Naive thymus-derived CD8-positive, alpha-beta T cell (primary cell): ENCODE measurements around the gene LARGE1. TPM values are rescaled to one million over a fixed set of nuclear protein-coding genes. Genes with fewer than 3 reads are reported as not detected.

Experiments used
- ATAC-seq, 2 donors: fragments of 150-1000 bp; cut with Tn5 transposase in 1 of 2; sonication (Bioruptor Pico), chemical (Tn5 transposase) in 1 of 2; 1 replicate in 1 of 2; 2 replicates in 1 of 2; pipeline ENCODE4 v1.10.0; 2021; ENCODE audit warnings: mild to moderate bottlenecking in 2 of 2, moderate library complexity in 2 of 2
- POLR2A ChIA-PET: fragments of 350-600 bp; sonication (Branson Sonifier 250); formaldehyde crosslinking; loops from one replicate; lab custom pipeline; 2021; ENCODE audit warnings: antibody characterized with exemption; lab: Charles Lee
- DNase-seq, 10 donors: peaks; one replicate each; pipeline versions ENCODE4 v3.0.0 to v3.0.0-alpha.2; 2020 to 2022
- H3K27ac Mint-ChIP-seq, 10 donors: one replicate each; pipeline ENCODE4 v1.8.0; 2020 to 2022; ENCODE audit warnings: mild to moderate bottlenecking in 10 of 10, mixed read lengths in 10 of 10, moderate library complexity in 4 of 10, inconsistent platforms in 1 of 10
- H3K27me3 Mint-ChIP-seq, 5 donors: one replicate each; pipeline ENCODE4 v1.8.0; 2021 to 2022; ENCODE audit warnings: mixed read lengths in 5 of 5
- H3K36me3 Mint-ChIP-seq, 3 donors: one replicate each; pipeline ENCODE4 v1.8.0; 2020 to 2022; ENCODE audit warnings: mixed read lengths in 3 of 3, mild to moderate bottlenecking in 2 of 3, inconsistent platforms in 1 of 3
- H3K4me1 Mint-ChIP-seq, 4 donors: one replicate each; pipeline ENCODE4 v1.8.0; 2021 to 2022; ENCODE audit warnings: mixed read lengths in 4 of 4
- H3K4me3 Mint-ChIP-seq, 10 donors: one replicate each; pipeline ENCODE4 v1.8.0; 2020 to 2022; ENCODE audit warnings: mild to moderate bottlenecking in 10 of 10, mixed read lengths in 10 of 10, moderate library complexity in 6 of 10, inconsistent platforms in 1 of 10
- H3K9me3 Mint-ChIP-seq, 9 donors: one replicate each; pipeline ENCODE4 v1.8.0; 2020 to 2022; ENCODE audit warnings: mixed read lengths in 9 of 9, mild to moderate bottlenecking in 3 of 9, inconsistent platforms in 1 of 9, moderate library complexity in 1 of 9
- polyA plus RNA-seq, 3 donors: library from polyadenylated mRNA; unstranded; fragments of 300-500 nt; fragmentation: Illumina TruSeq; gene quantifications; one replicate each; pipeline ENCODE4 v1.2.3, GENCODE V29; 2021
- total RNA-seq, 8 experiments: library from RNA in 2 of 8; stranded (reverse) in 2 of 8; gene quantifications; one replicate each; pipeline ENCODE4 v1.2.3 and lab custom pipeline; 2021 to 2026

The LARGE1 gene
- total and polyA plus RNA-seq, 5 experiments from 2014 or later: 0.07 to 3.0 (median 2.6) TPM; not detected in 2

DNA sequence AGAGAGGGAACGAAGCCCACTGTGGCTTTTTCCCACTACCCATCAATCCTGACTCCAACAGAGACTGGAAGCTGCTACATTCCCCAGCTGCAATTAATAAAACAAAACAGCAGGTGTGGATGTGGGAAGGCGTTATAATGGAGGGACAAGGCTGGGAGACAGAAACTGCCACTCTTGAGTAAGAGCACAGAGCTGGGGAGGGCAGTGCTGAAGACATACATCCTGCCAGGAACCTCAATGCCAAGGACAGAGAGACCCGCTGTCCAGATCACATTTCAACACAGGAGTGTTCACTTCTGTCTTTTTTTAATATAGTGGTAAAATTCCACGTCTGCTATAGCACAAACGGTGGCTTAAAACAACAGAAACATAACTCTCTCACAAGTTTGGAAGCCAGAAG is 94.5 kb downstream of the LARGE1 start:
- Mint-ChIP-seq H3K4me3 (no peak overlapping the region), H3K36me3 (peaks cover 0 to 4% (median 2%) of the 10 kb centered on the region in 3 donors)
- no peak for ATAC-seq

DNA sequence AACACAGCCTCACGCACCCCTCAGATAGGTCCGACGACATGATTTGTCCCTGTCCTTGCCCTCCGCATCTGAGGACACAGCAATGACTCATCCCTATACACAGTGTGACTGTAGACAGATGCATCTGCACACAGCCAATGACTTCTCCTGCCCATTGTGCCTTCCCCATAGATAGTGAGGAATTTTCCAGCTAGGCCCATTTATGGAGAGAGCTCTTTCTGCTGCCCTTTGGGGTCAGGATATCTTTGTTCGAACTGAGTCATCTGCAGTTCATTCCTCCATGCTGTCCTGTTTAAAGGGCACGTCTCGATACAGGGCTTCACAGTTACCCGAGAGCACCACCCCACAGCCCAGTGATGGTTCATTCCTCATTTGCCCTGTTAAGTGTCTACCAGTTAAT is 96.7 kb downstream of the LARGE1 start:
- POLR2A ChIA-PET: no interaction called here
- Mint-ChIP-seq H3K27ac (no peak overlapping the region), H3K4me3 (no peak overlapping the region), H3K27me3 (peaks cover 0 to 4% (median 0%) of the 10 kb centered on the region in 5 donors), H3K36me3 (peaks cover 0 to 4% (median 2%) of the 10 kb centered on the region in 3 donors), H3K4me1 (no peaks in the 10 kb centered on the region), H3K9me3 (peaks cover 0 to 7% (median 0%) of the 10 kb centered on the region in 9 donors)
- DNase-seq: no peak
- ATAC-seq: no peak

More for the DNA sequence above, 94.5 kb downstream of the LARGE1 start:
- DNase-seq: no peak
- Mint-ChIP-seq H3K27ac (no peak overlapping the region), H3K4me1 (no peaks in the 10 kb centered on the region), H3K9me3 (peaks cover 0 to 7% (median 0%) of the 10 kb centered on the region in 9 donors), H3K27me3 (peaks cover 0 to 2% (median 0%) of the 10 kb centered on the region in 5 donors)
- POLR2A ChIA-PET: no interaction called here

DNA sequence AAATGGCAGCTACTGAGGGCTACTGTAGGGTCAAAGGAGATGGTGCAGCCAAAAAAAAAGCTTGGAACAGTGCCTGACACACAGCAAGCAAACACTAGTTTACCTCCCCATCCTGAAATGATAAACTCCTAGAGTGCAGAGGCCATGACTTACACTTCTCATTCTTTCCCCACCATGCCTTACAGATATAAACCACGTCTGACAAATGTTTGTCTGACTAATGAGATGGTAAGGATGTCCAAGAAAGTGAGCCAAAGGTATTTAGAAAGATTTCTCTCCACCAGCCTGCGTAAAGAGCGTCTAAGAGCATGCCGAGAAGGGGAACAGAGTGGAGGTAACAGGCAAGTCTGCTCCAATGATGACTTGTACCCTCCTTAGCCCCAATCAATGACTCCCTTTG is 99.0 kb downstream of the LARGE1 start:
- no peak for DNase-seq
- POLR2A ChIA-PET: no interaction called here
- ATAC-seq: no peak
- H3K27me3 Mint-ChIP-seq: peaks cover 0 to 4% (median 0%) of the 10 kb centered on the region in 5 donors
- H3K9me3 Mint-ChIP-seq: peaks cover 0 to 20% (median 2%) of the 10 kb centered on the region in 9 donors
- peaks cover 0 to 9% (median 4%) of the 10 kb centered on the region in 3 donors for H3K36me3 Mint-ChIP-seq
- H3K4me1 Mint-ChIP-seq: no peaks in the 10 kb centered on the region
- H3K27ac Mint-ChIP-seq: no peak overlapping the region
- no peak overlapping the region for H3K4me3 Mint-ChIP-seq

DNA sequence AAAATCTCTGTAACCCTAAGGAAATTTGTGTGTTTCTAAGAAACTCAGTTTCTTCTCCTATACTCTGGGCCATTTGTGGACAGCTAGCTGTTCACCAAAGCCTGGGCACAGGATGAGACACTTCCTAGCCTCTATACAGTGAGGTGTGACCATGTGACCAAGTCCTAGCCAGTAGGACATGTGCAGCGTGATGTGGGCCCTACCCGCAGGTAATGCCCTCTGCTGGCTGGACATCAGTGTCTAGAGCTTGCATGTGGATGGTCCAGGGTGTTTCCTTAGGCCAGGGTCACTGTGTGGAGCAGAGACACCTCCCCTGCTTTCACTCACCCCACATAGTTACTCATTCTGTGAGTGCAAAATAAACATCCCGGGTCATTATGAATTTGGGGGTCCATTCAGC is 100.5 kb downstream of the LARGE1 start:
- no peak overlapping the region for H3K4me3 Mint-ChIP-seq
- H3K27me3 Mint-ChIP-seq: peaks cover 0 to 4% (median 0%) of the 10 kb centered on the region in 5 donors
- ATAC-seq (no peak), DNase-seq (no peak)
- H3K36me3 Mint-ChIP-seq: peaks cover 0 to 7% (median 7%) of the 10 kb centered on the region in 3 donors
- POLR2A ChIA-PET: no interaction called here
- H3K4me1 Mint-ChIP-seq: no peaks in the 10 kb centered on the region
- peaks cover 0 to 28% (median 6%) of the 10 kb centered on the region in 9 donors for H3K9me3 Mint-ChIP-seq
- H3K27ac Mint-ChIP-seq: no peak overlapping the region

DNA sequence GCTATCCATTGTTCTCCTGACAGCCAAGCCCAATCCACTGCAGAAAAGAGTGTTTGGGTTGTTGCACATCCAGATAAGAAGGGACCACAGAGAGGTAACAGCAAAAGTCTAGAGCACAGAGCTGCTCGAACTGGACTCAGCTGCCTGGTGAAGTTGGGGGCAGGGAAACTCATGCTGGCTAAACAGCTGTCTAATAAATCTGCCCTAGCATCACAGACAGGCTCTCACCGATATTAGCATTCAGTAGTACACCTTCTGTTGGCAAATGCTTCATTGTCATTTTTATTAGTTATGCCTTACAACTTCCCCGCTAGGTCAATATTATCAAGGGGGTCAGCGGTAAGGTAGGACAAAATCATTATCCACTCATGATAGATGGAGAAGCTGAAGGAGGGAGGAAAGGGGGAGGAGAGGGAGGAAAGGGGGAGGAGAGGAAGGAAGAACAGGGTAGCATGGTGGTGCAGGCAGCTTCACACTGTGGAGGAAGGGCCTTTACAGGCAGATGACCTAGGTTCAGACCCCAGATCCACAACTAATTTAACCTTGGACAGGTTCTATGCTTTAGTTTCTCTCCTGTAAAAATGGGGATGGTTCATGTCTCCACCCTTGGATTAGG is 102.7 kb downstream of the LARGE1 start:
- no peak overlapping the region for H3K4me3 Mint-ChIP-seq
- no peaks in the 10 kb centered on the region for H3K4me1 Mint-ChIP-seq
- ATAC-seq (no peak), DNase-seq (no peak)
- H3K9me3 Mint-ChIP-seq: peaks cover 0 to 22% (median 6%) of the 10 kb centered on the region in 9 donors
- peaks cover 0 to 7% (median 3%) of the 10 kb centered on the region in 3 donors for H3K36me3 Mint-ChIP-seq
- POLR2A ChIA-PET: no interaction called here
- H3K27me3 Mint-ChIP-seq: peaks cover 0 to 4% (median 0%) of the 10 kb centered on the region in 5 donors
- H3K27ac Mint-ChIP-seq: no peak overlapping the region

DNA sequence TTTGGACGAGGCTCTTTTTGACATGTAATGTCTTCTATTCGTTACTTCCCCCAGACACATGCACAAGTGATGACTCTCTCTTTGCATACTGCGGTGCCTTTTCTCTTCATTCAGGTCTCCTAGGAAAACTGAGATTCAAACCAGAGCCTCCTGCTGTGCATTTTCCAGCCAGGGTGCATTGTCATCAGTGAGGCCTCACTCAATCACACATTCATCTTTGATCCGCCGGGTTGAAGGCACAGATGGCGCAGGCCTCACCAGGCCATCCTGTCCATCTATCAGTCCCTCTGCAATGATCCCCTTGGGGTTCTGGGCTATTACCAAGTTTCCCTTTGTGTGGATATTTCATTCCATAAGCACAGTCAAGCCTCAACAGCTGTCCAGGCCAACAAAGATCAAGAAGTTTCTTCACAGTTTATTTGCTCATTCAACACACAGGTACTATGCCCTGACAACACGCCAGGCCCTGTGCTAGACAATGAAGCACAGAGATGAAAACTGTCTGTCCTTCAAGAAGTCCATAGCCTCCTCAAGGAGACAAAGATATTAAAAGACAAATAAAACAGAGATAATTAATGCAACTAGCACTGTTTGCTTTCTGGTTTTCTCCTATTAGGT is 107.8 kb downstream of the LARGE1 start:
- POLR2A ChIA-PET: no interaction called here
- peaks cover 0 to 7% (median 0%) of the 10 kb centered on the region in 5 donors for H3K27me3 Mint-ChIP-seq
- DNase-seq: no peak
- H3K27ac Mint-ChIP-seq: no peak overlapping the region
- peaks cover 0 to 4% (median 3%) of the 10 kb centered on the region in 3 donors for H3K36me3 Mint-ChIP-seq
- H3K4me3 Mint-ChIP-seq: no peak overlapping the region
- ATAC-seq: no peak
- H3K4me1 Mint-ChIP-seq: no peaks in the 10 kb centered on the region
- peaks cover 2 to 27% (median 14%) of the 10 kb centered on the region in 9 donors for H3K9me3 Mint-ChIP-seq

DNA sequence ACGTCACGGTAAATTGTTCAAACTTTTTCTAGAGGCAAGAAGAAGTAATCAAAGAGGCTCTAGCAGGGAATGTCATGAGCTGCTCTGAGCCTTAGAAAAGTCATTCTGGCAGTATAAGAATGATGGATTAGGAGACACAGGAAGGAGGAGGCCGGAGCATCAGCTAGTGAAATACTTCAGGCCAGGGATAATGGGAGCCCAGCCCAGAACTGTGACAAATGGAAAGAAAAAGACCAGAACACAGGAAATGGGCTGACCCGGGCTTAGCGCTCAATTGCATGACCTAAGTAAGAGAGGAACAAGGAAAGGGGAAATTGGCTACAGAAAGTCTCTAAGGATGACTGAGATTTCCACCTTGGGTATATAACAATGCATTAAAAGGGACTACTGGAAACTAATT is 108.6 kb downstream of the LARGE1 start:
- H3K36me3 Mint-ChIP-seq: peaks cover 0 to 3% (median 0%) of the 10 kb centered on the region in 3 donors
- peaks cover 0 to 7% (median under 1%) of the 10 kb centered on the region in 5 donors for H3K27me3 Mint-ChIP-seq
- no peak overlapping the region for H3K27ac Mint-ChIP-seq
- ATAC-seq (no peak), DNase-seq (no peak)
- POLR2A ChIA-PET: no interaction called here
- no peak overlapping the region for H3K4me3 Mint-ChIP-seq
- H3K9me3 Mint-ChIP-seq: peaks cover under 1 to 27% (median 12%) of the 10 kb centered on the region in 9 donors
- H3K4me1 Mint-ChIP-seq: no peaks in the 10 kb centered on the region

DNA sequence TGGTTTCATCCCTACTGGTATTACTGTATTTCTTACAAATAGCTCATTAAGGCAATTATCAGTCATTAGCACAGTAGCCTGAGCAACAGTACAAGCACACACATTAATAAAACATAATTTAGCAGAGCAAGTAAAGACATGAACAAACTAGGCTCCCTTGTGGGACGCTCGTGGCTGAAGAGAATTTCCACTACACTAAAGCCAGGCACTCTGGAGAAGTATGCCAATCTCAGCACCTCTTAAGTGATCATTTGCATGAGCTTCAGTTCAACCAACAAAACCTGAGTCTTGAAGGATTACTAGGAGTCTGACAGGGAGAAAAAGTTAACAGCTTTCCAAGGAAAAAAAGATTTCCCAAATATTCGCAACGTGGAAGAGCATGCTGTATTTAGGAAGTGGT is 109.1 kb downstream of the LARGE1 start:
- Mint-ChIP-seq H3K27ac (no peak overlapping the region), H3K4me3 (no peak overlapping the region), H3K27me3 (peaks cover 0 to 7% (median 4%) of the 10 kb centered on the region in 5 donors), H3K4me1 (no peaks in the 10 kb centered on the region), H3K9me3 (peaks cover 0 to 27% (median 8%) of the 10 kb centered on the region in 9 donors), H3K36me3 (peaks cover 0 to 3% (median 0%) of the 10 kb centered on the region in 3 donors)
- POLR2A ChIA-PET: no interaction called here
- ATAC-seq (no peak), DNase-seq (no peak)

DNA sequence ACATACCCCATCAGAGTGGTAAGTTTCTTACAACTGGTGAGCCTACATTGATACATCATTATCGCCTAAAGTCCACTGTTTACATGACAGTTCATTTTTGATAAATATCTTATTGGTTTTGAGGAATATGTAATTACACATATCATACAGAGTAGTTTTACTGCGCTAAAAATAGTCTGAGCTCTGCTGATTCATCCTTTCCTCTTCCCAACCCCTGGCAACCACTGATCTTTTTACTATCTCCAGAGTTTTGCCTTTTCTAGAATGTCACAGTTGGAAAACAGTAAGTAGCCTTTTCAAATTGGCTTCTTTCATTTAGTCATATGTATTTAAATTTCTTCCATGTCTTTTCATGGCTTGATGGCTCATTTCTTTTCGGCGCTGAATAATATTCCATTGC is 112.8 kb downstream of the LARGE1 start:
- POLR2A ChIA-PET: no interaction called here
- Mint-ChIP-seq H3K27me3 (peaks cover 0 to 9% (median 4%) of the 10 kb centered on the region in 5 donors), H3K4me3 (no peak overlapping the region), H3K4me1 (no peaks in the 10 kb centered on the region), H3K27ac (no peak overlapping the region), H3K9me3 (peaks cover 0 to 38% (median 6%) of the 10 kb centered on the region in 9 donors), H3K36me3 (no peaks in the 10 kb centered on the region)
- no peak for DNase-seq
- no peak for ATAC-seq

DNA sequence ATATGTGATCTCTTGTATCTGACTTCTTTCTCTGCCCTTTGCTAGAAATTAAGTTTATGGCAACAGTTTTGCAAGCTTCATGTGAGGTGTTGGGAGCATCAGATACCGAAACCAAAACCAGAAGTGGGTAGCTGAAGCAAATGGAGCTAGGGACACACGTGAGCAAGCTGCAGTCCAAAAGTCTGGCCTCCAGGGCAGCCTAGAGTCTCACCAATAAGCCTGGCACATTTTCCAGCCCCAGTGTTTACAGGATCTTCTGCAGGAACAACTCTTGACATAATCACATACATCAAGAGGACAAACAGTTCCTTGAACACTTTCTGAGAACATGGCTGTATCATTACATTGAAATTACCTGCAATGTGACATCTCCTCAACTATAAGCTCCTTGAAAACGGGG is 114.1 kb downstream of the LARGE1 start:
- H3K9me3 Mint-ChIP-seq: peaks cover 0 to 41% (median 6%) of the 10 kb centered on the region in 9 donors
- H3K36me3 Mint-ChIP-seq: peaks cover 0 to 4% (median 0%) of the 10 kb centered on the region in 3 donors
- H3K27me3 Mint-ChIP-seq: peaks cover 0 to 5% (median 3%) of the 10 kb centered on the region in 5 donors
- DNase-seq (no peak), ATAC-seq (no peak)
- POLR2A ChIA-PET: no interaction called here
- no peak overlapping the region for H3K27ac Mint-ChIP-seq
- H3K4me1 Mint-ChIP-seq: no peaks in the 10 kb centered on the region
- H3K4me3 Mint-ChIP-seq: no peak overlapping the region

DNA sequence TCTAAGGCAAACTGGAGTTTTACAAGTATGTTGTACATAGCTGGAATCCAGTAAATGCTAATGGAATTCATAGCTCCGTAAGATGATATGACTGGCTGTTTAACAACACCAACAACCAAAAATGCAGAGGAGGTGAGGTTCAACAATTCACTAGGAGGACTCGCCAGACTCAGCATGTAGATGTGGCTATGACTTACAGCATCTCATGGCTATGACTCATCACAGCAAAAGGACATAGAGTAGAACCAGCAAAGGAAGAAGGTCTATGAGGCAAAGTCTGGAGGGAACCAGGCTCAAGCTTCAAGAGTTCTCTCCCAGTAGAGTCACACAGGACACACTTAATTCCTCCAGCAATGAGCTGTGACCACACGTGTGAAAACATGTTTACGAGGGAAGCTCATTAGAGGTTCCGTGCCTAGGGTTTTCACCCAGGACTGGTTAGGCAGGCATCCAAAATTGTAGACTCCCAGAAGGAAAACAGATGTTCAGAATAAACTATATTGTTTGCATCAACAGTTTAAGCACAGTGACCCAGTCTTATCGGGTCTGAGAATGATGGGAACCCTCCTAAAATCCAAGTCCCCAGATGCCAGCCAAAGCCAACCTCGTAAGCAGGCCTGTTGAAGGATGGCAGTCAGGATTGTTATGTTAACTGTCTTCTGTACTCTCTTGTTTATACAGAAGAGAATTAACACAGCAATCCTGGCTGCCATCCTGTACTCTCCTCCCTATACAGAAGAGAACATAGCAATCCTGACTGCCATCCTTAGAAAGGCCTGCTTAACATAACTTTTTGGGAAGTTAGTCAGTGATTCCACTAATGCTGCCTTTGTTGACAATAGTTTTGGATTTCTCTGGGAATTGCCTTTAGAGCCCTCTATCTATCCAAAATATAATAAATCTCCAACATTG is 116.6 kb downstream of the LARGE1 start:
- DNase-seq: no peak
- Mint-ChIP-seq H3K9me3 (peaks cover 0 to 42% (median 9%) of the 10 kb centered on the region in 9 donors), H3K36me3 (peaks cover 0 to 5% (median 0%) of the 10 kb centered on the region in 3 donors), H3K4me3 (no peak overlapping the region), H3K4me1 (no peaks in the 10 kb centered on the region), H3K27ac (no peak overlapping the region), H3K27me3 (peaks cover 0 to 5% (median 0%) of the 10 kb centered on the region in 5 donors)
- no peak for ATAC-seq
- POLR2A ChIA-PET: no interaction called here

DNA sequence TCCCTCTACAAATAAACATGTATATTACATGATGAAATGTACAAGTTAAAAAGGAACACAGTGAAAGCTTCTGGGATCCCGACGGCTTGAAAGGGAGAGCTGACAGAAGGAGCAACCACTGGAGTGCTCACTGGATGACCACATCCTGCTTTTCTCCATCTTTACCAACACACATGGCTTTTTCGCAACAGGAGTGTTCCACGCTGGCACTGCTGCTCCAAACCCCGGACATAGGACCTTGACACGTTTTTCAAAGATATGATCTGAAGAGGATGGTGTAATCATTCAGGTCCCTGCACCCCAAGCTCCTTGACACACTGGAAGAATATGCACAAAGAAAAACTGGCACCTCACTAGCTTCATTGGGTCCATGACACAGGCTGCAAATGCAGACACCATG is 121.9 kb downstream of the LARGE1 start:
- peaks cover 0 to 4% (median 0%) of the 10 kb centered on the region in 5 donors for H3K27me3 Mint-ChIP-seq
- peaks cover 0 to 12% (median 0%) of the 10 kb centered on the region in 3 donors for H3K36me3 Mint-ChIP-seq
- DNase-seq (no peak), ATAC-seq (no peak)
- H3K27ac Mint-ChIP-seq: no peak overlapping the region
- POLR2A ChIA-PET: no interaction called here
- H3K4me1 Mint-ChIP-seq: no peaks in the 10 kb centered on the region
- H3K9me3 Mint-ChIP-seq: peaks cover 4 to 45% (median 18%) of the 10 kb centered on the region in 9 donors
- H3K4me3 Mint-ChIP-seq: no peak overlapping the region
